Activated T-helper 2 cell treated with anti-CD3 and anti-CD28 coated beads, Interferon-gamma antibody, Interleukin-2, Interleukin-4, amounts not matched to agents 10 μg/mL and 5 μg/mL and 100 μg/mL, durations not matched to agents 14 hours and 24 hours and 36 hours (primary cell): ENCODE measurements around the gene UGT1A9. TPM values are rescaled to one million over a fixed set of nuclear protein-coding genes. Genes with fewer than 3 reads are reported as not detected.
"Not testable (repeated sequence)": the region's sequence is repeated elsewhere in the genome, so short reads cannot be mapped to it uniquely, and the experiment has no call there.

Experiments
- DNase-seq: peaks from one replicate; pipeline ENCODE4 v3.0.0; 2021; ENCODE audit warnings: low spot score
- H3K27ac Mint-ChIP-seq: one replicate; pipeline ENCODE4 v1.8.0; 2021; ENCODE audit warnings: mixed read lengths
- H3K27me3 Mint-ChIP-seq: one replicate; pipeline ENCODE4 v1.8.0; 2021; ENCODE audit warnings: low read depth, mixed read lengths
- H3K36me3 Mint-ChIP-seq: one replicate; pipeline ENCODE4 v1.8.0; 2021; ENCODE audit warnings: low read depth, mixed read lengths
- H3K4me1 Mint-ChIP-seq: one replicate; pipeline ENCODE4 v1.8.0; 2021; ENCODE audit warnings: low read depth, mixed read lengths
- H3K4me3 Mint-ChIP-seq: one replicate; pipeline ENCODE4 v1.8.0; 2021; ENCODE audit warnings: low read depth, mild to moderate bottlenecking, moderate library complexity, mixed read lengths
- H3K9me3 Mint-ChIP-seq: one replicate; pipeline ENCODE4 v1.8.0; 2021; ENCODE audit warnings: mixed read lengths
- intact Hi-C: fragments of 100-400 bp; cut with micrococcal nuclease; formaldehyde crosslinking; loops from one replicate; pipeline ENCODE4 v1.15.1; 2023
- total RNA-seq: library from RNA; stranded (reverse); gene quantifications from 2 replicates; pipeline ENCODE4 v1.2.3, GENCODE V29; 2022

The UGT1A9 gene
- total RNA-seq, 1 donor from 2014 or later, result not detected

DNA sequence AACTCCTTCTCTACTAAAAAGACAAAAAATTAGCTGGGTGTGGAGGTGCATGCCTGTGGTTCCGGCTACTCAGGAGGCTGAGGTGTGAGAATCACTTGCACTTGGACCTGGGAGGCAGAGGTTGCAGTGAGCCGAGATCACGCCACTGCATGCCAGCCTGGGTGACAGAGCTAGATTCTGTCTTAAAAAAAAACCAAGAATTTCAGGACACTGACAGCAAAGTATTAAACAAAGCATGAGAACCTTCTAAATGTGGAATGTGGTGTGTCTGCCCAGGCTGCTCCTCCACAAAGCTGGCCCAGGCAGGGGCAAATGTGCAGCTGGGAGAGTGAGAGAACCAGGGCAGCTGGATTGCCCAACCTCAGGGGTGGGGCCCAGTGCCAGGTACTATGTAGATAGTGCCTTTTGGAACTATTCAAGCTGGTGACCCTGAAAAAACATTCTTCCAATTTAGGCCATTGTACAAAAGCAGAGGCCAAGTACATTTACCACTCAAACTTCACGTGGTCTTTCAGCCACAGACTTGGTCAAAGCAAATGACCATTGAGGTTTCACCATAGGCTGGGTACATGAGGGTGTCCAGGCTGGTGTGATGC is 34.3 kb downstream of the UGT1A9 start:
- Mint-ChIP-seq H3K9me3 (no peaks in the 10 kb centered on the region), H3K4me1 (no peaks in the 10 kb centered on the region), H3K4me3 (no peak overlapping the region), H3K27me3 (peaks cover 14% of the 10 kb centered on the region), H3K36me3 (no peaks in the 10 kb centered on the region), H3K27ac (no peak overlapping the region)
- intact Hi-C loops, result no loop called here
- DNase-seq, result no peak

DNA sequence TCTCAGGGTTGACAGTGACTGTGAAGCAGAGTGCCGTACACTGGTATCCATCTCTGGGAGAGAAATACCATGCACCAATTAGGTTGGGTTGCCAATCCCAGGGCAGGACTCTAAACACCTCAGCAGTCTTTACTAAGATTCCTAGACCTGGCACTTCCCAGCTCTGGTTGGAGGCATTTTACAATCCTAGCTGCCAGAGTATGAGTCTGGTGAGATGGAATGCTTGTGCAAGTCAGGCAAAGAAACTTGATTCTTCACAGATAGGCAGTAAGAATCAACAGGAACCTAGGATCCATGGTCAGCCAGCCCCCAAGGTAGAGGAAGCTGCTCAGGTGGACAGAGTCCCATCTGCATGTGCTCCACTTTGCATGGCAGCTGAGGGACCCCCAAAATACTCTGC is 35.0 kb downstream of the UGT1A9 start:
- intact Hi-C loops, result no loop called here
- Mint-ChIP-seq H3K4me3 (no peak overlapping the region), H3K27me3 (peaks cover 13% of the 10 kb centered on the region)

DNA sequence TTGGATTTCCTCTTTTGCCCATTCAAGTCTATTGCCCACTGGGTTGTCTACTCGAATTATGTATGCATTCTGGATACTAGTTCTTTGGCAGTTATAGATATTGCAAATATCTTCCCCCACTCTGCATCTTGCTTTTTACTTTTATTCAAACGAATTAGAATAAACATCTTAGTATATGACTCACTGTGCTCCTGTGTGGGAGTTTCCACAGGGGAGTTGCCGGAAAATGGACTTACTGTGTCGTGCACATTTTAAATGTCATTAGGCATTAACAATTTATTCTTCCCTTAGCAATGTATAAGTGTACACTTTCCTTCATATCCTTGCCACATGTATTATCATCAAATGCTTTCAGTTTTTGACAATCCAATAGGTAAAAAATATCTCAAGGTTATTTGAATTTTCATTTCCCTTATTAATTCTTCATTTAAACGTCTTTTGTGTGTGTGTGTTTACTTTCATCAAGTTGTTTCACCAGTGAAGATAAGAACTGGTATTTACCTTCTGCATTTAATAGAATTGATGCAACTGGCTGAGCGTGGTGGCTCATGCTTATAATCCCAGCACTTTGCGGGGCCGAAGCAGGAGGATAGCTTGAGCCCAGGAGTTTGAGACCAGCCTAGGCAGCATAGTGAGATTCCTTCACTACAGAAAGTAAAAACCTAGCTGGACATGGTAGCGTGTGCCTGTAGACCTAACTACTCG is 36.4 kb downstream of the UGT1A9 start:
- H3K36me3 Mint-ChIP-seq, result no peaks in the 10 kb centered on the region
- H3K4me1 Mint-ChIP-seq, result no peaks in the 10 kb centered on the region
- H3K4me3 Mint-ChIP-seq, result no peak overlapping the region
- no peak for DNase-seq
- intact Hi-C loops, result no loop called here
- H3K27ac Mint-ChIP-seq, result no peak overlapping the region
- no peaks in the 10 kb centered on the region for H3K9me3 Mint-ChIP-seq
- H3K27me3 Mint-ChIP-seq, result peaks cover 19% of the 10 kb centered on the region

More for the DNA sequence above, 35.0 kb downstream of the UGT1A9 start:
- DNase-seq, result no peak
- Mint-ChIP-seq H3K4me1 (no peaks in the 10 kb centered on the region), H3K9me3 (no peaks in the 10 kb centered on the region), H3K36me3 (no peaks in the 10 kb centered on the region), H3K27ac (no peak overlapping the region)

DNA sequence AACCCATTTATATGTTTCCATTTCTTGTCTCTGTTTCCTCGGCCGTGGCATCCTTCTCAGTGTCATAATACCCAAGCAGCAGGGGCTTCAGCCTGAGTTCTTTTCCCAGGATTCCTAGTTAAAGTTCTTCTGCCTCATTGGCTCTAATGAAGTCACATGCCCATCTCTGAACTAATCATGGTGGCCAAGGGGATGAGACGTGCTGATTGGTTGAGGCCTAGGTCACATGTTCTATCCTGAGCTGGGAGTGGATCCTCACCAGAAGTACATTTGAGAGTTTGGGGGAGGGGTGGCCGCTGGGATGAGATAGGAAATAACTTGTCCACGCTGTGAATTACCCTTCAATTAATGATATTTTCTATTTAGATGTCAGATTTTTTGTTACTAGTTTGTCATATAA is 37.2 kb downstream of the UGT1A9 start:
- no peak for DNase-seq
- peaks cover 19% of the 10 kb centered on the region for H3K27me3 Mint-ChIP-seq
- intact Hi-C loops, result no loop called here
- H3K9me3 Mint-ChIP-seq, result no peaks in the 10 kb centered on the region
- H3K36me3 Mint-ChIP-seq, result no peaks in the 10 kb centered on the region
- H3K4me1 Mint-ChIP-seq, result peaks cover 2% of the 10 kb centered on the region
- no peak overlapping the region for H3K4me3 Mint-ChIP-seq
- no peak overlapping the region for H3K27ac Mint-ChIP-seq

DNA sequence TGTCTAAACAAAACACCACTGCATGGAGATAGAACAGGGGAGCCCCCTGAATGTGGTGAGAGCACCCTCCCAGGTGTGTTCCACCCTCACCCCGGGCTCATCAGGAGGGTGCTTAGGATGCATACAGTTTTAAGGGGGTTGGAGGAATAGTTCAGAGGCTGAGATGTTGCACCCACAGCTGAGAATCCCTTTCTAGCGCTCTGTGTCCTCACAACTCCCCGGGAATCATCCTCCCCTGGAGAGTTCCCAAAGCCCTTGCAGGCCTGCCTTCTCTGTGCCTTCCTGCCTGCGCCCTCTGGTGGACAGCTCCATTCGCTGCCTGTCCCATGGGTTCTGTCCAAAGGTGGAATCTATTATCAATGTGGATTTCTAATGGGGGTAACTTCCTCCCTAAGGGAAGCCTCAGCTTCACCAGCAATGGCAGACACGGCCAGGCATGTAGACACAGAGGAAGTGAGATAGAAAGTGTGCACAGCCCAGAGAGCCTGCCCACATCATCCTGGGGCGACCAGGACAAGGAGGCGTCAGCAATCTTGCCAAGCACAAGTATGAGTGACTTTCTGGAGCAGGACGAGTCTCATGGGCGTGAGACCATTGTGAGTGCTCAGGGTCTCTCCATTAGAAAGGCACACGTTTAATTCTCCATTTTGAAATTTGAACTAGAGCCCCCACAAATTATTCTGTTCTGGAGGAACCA is 39.8 kb downstream of the UGT1A9 start:
- no peak overlapping the region for H3K27ac Mint-ChIP-seq
- no peaks in the 10 kb centered on the region for H3K36me3 Mint-ChIP-seq
- intact Hi-C loops, result no loop called here
- DNase-seq, result peak; percentile 44
- no peak overlapping the region for H3K4me3 Mint-ChIP-seq
- H3K4me1 Mint-ChIP-seq, result peaks cover 5% of the 10 kb centered on the region
- no peaks in the 10 kb centered on the region for H3K9me3 Mint-ChIP-seq
- H3K27me3 Mint-ChIP-seq, result peaks cover 18% of the 10 kb centered on the region

DNA sequence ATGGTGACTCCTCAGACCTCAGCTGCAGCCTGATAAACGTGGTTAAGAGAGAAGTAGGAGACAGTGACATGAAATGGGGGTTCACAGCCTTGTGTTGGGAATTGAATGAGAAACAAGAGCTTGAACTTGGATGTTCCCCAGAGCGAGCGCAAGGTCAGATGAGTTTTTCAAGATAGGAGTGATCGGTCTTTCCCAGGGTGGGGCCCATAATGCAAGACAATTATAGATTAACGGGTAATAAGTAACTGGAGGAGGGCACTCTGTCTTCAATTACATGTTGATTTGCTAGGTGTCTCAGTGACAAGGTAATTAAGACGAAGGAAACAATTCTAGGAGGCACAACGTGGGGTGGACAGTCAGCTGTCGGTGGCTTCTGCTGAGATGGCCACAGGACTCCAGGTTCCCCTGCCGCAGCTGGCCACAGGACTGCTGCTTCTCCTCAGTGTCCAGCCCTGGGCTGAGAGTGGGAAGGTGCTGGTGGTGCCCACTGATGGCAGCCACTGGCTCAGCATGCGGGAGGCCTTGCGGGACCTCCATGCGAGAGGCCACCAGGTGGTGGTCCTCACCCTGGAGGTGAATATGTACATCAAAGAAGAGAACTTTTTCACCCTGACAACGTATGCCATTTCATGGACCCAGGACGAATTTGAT is 41.0 kb downstream of the UGT1A9 start, which contains the start of gene UGT1A5:
TSS of gene UGT1A5 (plus strand) at position 297 of the 651 bp plus-strand sequence. CDS start at position 382, 85 bp downstream.
- Mint-ChIP-seq H3K27me3 (peaks cover 13% of the 10 kb centered on the region), H3K27ac (no peak within 1 kb of the TSS), H3K4me3 (no peak within 1 kb of the TSS), H3K9me3 (no peaks in the 10 kb centered on the region), H3K4me1 (peaks cover 5% of the 10 kb centered on the region), H3K36me3 (no peaks in the 10 kb centered on the region)
- no peak for DNase-seq
- intact Hi-C loops, result no loop called here

DNA sequence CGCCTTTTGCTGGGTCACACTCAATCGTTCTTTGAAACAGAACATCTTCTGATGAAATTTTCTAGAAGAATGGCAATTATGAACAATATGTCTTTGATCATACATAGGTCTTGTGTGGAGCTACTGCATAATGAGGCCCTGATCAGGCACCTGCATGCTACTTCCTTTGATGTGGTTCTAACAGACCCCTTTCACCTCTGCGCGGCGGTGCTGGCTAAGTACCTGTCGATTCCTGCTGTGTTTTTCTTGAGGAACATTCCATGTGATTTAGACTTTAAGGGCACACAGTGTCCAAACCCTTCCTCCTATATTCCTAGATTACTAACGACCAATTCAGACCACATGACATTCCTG is 41.5 kb downstream of the UGT1A9 start:
- DNase-seq, result no peak
- Mint-ChIP-seq H3K9me3 (no peaks in the 10 kb centered on the region), H3K4me3 (no peak overlapping the region), H3K4me1 (peaks cover 5% of the 10 kb centered on the region), H3K27ac (no peak overlapping the region), H3K36me3 (no peaks in the 10 kb centered on the region), H3K27me3 (peaks cover 15% of the 10 kb centered on the region)
- intact Hi-C loops, result no loop called here

DNA sequence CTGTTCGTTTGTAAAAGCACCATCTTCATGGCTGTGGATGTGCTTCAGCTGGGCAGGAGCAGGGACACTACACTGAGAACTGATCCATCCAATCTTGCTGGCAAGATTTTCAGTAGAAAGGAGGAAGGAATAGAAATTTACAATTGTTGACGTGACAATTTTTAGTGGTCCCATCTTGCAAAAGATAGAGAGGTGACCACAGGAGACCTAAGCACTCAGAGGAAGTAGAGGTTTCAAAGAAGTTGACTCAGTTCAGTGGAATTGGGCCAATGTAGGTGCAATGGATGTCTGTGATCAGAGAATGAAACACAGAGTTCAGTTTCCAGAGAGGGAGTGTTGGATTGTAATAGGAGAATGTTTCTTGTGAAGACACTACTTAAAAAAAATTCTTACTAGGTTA is 42.4 kb downstream of the UGT1A9 start:
- Mint-ChIP-seq H3K27ac (no peak overlapping the region), H3K36me3 (no peaks in the 10 kb centered on the region), H3K27me3 (peaks cover 14% of the 10 kb centered on the region), H3K4me3 (no peak overlapping the region), H3K4me1 (peaks cover 5% of the 10 kb centered on the region), H3K9me3 (no peaks in the 10 kb centered on the region)
- DNase-seq, result no peak
- intact Hi-C loops, result no loop called here

DNA sequence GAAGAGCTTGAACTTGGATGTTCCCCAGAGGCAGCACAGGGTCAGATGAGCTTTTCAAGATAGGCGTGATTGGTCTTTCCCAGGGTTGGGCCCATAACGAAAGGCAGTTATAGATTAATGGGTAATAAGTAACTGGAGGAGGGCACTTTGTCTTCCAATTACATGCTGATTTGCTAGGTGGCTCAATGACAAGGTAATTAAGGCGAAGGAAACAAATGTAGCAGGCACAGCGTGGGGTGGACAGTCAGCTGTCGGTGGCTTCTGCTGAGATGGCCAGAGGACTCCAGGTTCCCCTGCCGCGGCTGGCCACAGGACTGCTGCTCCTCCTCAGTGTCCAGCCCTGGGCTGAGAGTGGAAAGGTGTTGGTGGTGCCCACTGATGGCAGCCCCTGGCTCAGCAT is 46.9 kb downstream of the UGT1A9 start, which contains the start of gene UGT1A4:
TSS of gene UGT1A4 (plus strand) at position 185 of the 400 bp plus-strand sequence. CDS start at position 270, 85 bp downstream.
- Mint-ChIP-seq H3K36me3 (no peaks in the 10 kb centered on the region), H3K4me1 (peaks cover 5% of the 10 kb centered on the region), H3K27me3 (peaks cover 14% of the 10 kb centered on the region), H3K27ac (no peak within 1 kb of the TSS), H3K9me3 (no peaks in the 10 kb centered on the region), H3K4me3 (no peak within 1 kb of the TSS)
- no peak for DNase-seq
- intact Hi-C loops, result no loop called here

DNA sequence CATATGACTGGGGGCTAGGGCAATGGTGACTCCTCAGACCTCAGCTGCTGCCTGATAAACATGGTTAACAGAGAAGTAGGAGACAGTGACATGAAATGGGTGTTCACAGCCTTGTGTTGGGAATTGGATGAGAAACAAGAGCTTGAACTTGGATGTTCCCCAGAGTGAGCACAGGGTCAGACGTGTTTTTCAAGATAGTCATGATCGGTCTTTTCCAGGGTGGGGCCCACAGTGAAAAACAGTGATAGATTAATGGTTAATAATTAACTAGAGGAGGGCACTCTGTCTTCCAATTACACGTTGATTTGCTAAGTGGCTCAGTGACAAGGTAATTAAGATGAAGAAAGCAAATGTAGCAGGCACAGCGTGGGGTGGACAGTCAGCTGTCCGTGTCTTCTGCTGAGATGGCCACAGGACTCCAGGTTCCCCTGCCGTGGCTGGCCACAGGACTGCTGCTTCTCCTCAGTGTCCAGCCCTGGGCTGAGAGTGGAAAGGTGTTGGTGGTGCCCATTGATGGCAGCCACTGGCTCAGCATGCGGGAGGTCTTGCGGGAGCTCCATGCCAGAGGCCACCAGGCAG is 57.1 kb downstream of the UGT1A9 start, which contains the start of gene UGT1A3:
TSS of gene UGT1A3 (plus strand) at position 320 of the 579 bp plus-strand sequence. CDS start at position 405, 85 bp downstream.
- H3K36me3 Mint-ChIP-seq, result no peaks in the 10 kb centered on the region
- no peak within 1 kb of the TSS for H3K4me3 Mint-ChIP-seq
- no peaks in the 10 kb centered on the region for H3K4me1 Mint-ChIP-seq

DNA sequence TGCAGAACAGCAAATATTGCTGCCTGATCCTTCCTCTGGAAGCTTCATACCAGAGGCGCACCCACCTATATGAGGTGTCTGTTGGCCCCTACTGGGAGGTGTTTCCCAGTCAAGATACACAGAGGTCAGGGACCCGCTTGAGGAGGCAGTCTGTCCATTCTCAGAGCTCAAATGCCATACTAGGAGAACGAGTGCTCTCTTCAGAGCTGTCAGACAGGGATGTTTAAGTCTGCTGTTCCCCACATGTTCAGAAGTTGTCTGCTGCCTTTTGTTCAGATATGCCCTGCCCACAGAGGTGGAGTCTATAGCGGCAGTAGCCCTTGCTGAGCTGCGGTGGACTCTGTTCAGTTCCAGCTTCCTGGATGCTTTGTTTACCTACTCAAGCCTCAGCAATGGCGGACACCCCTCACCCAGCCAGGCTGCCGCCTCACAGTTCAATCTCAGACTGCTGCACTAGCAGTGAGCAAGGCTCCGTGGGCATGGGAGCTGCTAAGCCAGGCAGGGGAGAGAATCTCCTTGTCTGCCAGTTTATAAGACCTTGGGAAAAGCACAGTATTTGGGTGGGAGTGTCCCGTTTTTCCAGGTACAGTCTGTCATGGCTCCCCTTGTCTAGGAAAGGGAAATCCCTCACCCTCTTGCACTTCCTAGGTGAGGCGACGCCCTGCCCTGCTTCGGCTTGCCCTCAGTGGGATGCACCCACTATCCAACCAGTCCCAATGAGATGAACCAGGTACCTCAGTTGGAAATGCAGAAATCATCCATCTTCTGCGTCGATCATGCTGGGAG is 65.4 kb downstream of the UGT1A9 start:
- H3K9me3 Mint-ChIP-seq, DNase-seq, intact Hi-C loops, H3K36me3 Mint-ChIP-seq, H3K27ac Mint-ChIP-seq, H3K4me3 Mint-ChIP-seq, H3K4me1 Mint-ChIP-seq: not testable (repeated sequence)
- H3K27me3 Mint-ChIP-seq, result peaks cover 21% of the 10 kb centered on the region

More for the DNA sequence above, 57.1 kb downstream of the UGT1A9 start, which contains the start of gene UGT1A3:
- peaks cover 9% of the 10 kb centered on the region for H3K27me3 Mint-ChIP-seq
- no peak within 1 kb of the TSS for H3K27ac Mint-ChIP-seq
- no peak for DNase-seq
- intact Hi-C loops, result no loop called here
- H3K9me3 Mint-ChIP-seq, result no peaks in the 10 kb centered on the region

DNA sequence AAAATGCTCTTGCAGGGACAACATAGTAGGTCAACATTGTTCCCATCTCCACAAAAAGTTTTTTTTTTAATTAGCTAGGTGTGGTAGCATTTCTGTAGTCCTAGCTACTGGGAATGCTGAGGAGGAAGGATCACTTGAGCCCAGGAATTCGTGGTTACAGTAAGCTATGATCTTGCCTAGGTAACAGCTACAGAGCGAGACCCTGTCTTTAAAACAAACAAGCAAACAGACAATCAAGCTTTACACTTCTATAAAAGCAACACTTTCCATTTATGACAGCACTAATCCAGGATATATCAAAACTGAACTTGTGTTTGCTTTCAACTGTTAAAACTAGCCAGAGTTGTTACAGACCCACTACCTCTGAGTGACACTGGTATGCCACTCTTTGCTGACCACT is 69.2 kb downstream of the UGT1A9 start:
- no peaks in the 10 kb centered on the region for H3K4me1 Mint-ChIP-seq
- H3K27me3 Mint-ChIP-seq, result peaks cover 11% of the 10 kb centered on the region
- H3K36me3 Mint-ChIP-seq, result no peaks in the 10 kb centered on the region
- DNase-seq, result no peak
- no peak overlapping the region for H3K4me3 Mint-ChIP-seq
- intact Hi-C loops, result no loop called here
- no peak overlapping the region for H3K27ac Mint-ChIP-seq
- no peaks in the 10 kb centered on the region for H3K9me3 Mint-ChIP-seq
